ENCODE results near the gene TUBA1A.

GRCh38 chr12:49188201-49188915, 522 bp downstream of the TUBA1A start:
- TF ChIP-seq POLR2A (IDR thresholded peaks at IDR 0.05; ENCODE audit: low read length) = no peak
- TF ChIP-seq GATA1 (IDR thresholded peaks at IDR 0.05; ENCODE audit: low read depth, low read length) = no peak
